Gastrocnemius medialis (tissue), 4 donors: ENCODE results near the gene ACO2. TPM values are rescaled to one million over a fixed set of nuclear protein-coding genes. Genes with fewer than 3 reads are reported as not detected.

Experiments
- ATAC-seq, 2 donors: fragments of 150-250 bp; one replicate each; pipeline ENCODE4 v1.9.1; 2016
- DNase-seq, 2 donors: peaks; one replicate each; pipeline ENCODE4 v3.0.0-alpha.2; 2019
- H3K27ac ChIP-seq, 4 donors: fragments of 200-600 bp; sonication (generic); 1 replicate in 1 of 4; 2 replicates in 3 of 4; pipeline ENCODE4 v1.5.1; 2016 to 2018; ENCODE audit warnings: mild to moderate bottlenecking in 2 of 4, moderate library complexity in 1 of 4
- H3K27me3 ChIP-seq, 3 donors: fragments of 200-600 bp; sonication (generic) in 2 of 3; 1 replicate in 1 of 3; 2 replicates in 2 of 3; pipeline versions ENCODE4 v1.5.1 to v1.6.0; 2016 to 2019; ENCODE audit warnings: mild to moderate bottlenecking in 1 of 3, moderate library complexity in 1 of 3
- H3K36me3 ChIP-seq, 2 donors: fragments of 200-600 bp; sonication (generic) in 1 of 2; one replicate each; pipeline ENCODE4 v1.5.1; 2017 to 2018
- H3K4me1 ChIP-seq, 2 donors: fragments of 200-600 bp; sonication (generic) in 1 of 2; one replicate each; pipeline ENCODE4 v1.5.1; 2016 to 2017; ENCODE audit warnings: mild to moderate bottlenecking in 2 of 2
- H3K4me3 ChIP-seq, 4 donors: fragments of 200-600 bp; sonication (generic) in 3 of 4; 1 replicate in 1 of 4; 2 replicates in 3 of 4; pipeline ENCODE4 v1.5.1; 2016 to 2019; ENCODE audit warnings: mild to moderate bottlenecking in 2 of 4
- H3K9me3 ChIP-seq, 3 donors: fragments of 200-600 bp; sonication (generic) in 2 of 3; 1 replicate in 1 of 3; 2 replicates in 2 of 3; pipeline ENCODE4 v1.5.1; 2016 to 2019
- POLR2A ChIP-seq, 2 donors: fragments of 450-650 bp; IDR thresholded peaks; one replicate each; pipeline ENCODE4 v1.6.1; 2017; ENCODE audit warnings: antibody characterized with exemption in 2 of 2, mild to moderate bottlenecking in 2 of 2, moderate library complexity in 2 of 2
- in situ Hi-C, 4 donors: fragments of 200-750 bp; cut with MboI; loops; one replicate each; pipeline versions ENCODE4 v1.15.0 to v1.8.0; 2017; ENCODE audit warnings: low sequenced_read_pairs in 4 of 4
- intact Hi-C: fragments of 100-400 bp; cut with DNase I; formaldehyde crosslinking; loops from one replicate; pipeline ENCODE4 v1.15.1; 2023; ENCODE audit warnings: low total_unique reads
- total RNA-seq, 4 donors: library from RNA; depleted of rRNA; stranded (reverse); fragments of >200 nt; gene quantifications; one replicate each; pipeline versions ENCODE4 v1.1.0 to v1.2.3, GENCODE V29; 2016
- TF ChIP-seq, protein P1 (sequence below), 5 experiments: fragments of 450-650 bp in 3 of 5; fragments of 200-600 bp in 2 of 5; sonication (generic) in 2 of 5; IDR thresholded peaks in 4 of 5; conservative IDR thresholded peaks in 1 of 5; 1 replicate in 4 of 5; 2 replicates in 1 of 5; pipeline ENCODE4 v1.5.1; 2016 to 2019; ENCODE audit warnings: antibody characterized with exemption in 5 of 5, mild to moderate bottlenecking in 3 of 5, moderate library complexity in 3 of 5

The ACO2 gene
- total RNA-seq, 4 donors from 2014 or later, result 361 to 763 (median 473) TPM

DNA sequence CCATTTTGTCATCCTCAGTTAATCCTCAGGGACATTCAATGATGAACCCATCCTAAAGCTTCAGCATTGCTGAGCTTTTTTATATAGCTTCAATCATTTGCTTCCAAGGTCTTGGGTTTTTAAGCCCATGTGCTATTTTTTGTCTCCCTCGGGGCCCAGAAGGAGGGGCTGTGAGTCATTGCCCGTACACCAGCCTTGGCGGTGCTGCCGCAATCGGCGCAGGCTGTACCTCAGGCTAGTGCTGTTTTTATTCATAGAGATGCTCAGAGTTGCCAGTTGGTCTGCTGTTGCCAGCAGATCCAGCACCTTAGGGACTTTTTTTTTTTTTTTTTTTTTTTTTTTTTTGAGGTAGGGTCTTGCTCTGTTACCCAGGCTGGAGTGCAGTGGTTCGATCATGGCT is 35.5 kb downstream of the ACO2 start:
- Histone ChIP-seq H3K4me1 (peaks cover 82 to 85% of the 10 kb centered on the region in 2 donors), H3K4me3 (no peak overlapping the region), H3K36me3 (peaks cover 0 to 51% of the 10 kb centered on the region in 2 donors), H3K9me3 (no peaks in the 10 kb centered on the region), H3K27ac (peak overlapping the region; percentile 96 to 98 (median 96)), H3K27me3 (no peaks in the 10 kb centered on the region)
- intact Hi-C loops (no loop called here), in situ Hi-C loops (no loop called here)
- TF ChIP-seq POLR2A (IDR thresholded peaks at IDR 0.05), result no peak
- TF ChIP-seq, protein P1, sequence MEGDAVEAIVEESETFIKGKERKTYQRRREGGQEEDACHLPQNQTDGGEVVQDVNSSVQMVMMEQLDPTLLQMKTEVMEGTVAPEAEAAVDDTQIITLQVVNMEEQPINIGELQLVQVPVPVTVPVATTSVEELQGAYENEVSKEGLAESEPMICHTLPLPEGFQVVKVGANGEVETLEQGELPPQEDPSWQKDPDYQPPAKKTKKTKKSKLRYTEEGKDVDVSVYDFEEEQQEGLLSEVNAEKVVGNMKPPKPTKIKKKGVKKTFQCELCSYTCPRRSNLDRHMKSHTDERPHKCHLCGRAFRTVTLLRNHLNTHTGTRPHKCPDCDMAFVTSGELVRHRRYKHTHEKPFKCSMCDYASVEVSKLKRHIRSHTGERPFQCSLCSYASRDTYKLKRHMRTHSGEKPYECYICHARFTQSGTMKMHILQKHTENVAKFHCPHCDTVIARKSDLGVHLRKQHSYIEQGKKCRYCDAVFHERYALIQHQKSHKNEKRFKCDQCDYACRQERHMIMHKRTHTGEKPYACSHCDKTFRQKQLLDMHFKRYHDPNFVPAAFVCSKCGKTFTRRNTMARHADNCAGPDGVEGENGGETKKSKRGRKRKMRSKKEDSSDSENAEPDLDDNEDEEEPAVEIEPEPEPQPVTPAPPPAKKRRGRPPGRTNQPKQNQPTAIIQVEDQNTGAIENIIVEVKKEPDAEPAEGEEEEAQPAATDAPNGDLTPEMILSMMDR (IDR thresholded peaks at IDR 0.05 in 4 of 5, conservative IDR thresholded peaks at IDR 0.05 in 1 of 5), result no peak
- peak; percentile 80 to 87 for ATAC-seq
- peak; percentile 86 to 89 for DNase-seq

DNA sequence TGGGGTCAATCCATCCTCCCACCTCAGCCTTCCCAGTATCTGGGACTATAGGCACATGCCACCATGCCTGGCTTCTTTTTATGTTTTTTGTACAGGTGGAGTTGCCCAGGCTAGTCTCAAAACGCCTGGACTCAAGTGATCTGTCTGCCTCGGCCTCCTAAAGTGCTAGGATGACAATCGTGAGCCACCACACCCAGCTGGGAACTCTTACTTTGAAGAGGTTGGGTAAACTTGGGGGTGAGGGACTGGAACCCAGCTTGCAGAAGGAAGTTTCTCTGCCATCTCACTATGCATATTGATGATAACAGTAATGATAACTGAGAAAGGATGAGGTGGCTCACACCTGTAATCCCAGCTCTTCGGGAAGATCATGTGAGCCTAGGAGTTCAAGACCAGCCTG is 35.9 kb downstream of the ACO2 start:
- no peak for DNase-seq
- H3K9me3 ChIP-seq, result no peaks in the 10 kb centered on the region
- peaks cover 0 to 47% of the 10 kb centered on the region in 2 donors for H3K36me3 ChIP-seq
- H3K27me3 ChIP-seq, result no peaks in the 10 kb centered on the region
- H3K4me3 ChIP-seq, result no peak overlapping the region
- peak overlapping the region; percentile 96 to 98 (median 96) for H3K27ac ChIP-seq
- H3K4me1 ChIP-seq, result peaks cover 78 to 81% of the 10 kb centered on the region in 2 donors
- in situ Hi-C loops (no loop called here), intact Hi-C loops (no loop called here)
- TF ChIP-seq POLR2A (IDR thresholded peaks at IDR 0.05), result no peak
- peak in 1 of 2 donors; percentile 4 for ATAC-seq

DNA sequence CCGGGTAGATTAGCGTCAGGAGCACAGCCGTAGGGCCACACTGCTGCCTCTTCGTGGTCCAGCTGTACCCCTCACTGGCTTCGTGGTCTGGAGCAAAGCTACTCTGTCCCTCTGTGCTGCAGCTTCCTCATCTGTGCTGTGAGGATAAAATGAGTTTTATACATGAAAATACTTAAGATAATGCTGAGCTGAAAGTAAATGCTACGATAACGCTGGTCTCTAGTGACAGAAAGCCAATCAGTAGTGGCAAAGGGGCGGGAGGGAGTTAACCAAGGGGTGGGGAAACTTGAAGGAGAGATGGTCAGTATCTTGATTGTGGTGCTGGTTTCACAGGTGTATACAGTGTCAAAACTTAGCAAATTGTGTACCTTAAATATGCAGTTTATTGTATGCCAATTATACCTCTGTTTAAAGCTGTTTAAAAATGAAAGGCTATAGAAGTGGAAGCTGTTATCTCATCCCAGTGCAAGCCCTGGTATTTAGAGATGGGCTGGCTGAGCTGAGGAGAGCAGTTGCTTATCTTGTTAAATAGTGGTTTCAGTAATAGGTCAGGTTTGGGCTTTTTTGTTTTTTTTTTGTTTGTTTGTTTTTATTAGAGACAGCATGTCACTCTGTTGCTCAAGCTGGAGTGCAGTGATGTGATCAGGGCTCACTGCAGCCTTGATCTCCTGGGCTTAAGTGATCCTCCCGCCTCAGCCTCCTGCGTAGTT is 36.7 kb downstream of the ACO2 start:
- Histone ChIP-seq H3K4me1 (peaks cover 73 to 76% of the 10 kb centered on the region in 2 donors), H3K4me3 (no peak overlapping the region), H3K9me3 (no peaks in the 10 kb centered on the region), H3K27ac (peak overlapping the region; percentile 96 to 98 (median 96)), H3K27me3 (no peaks in the 10 kb centered on the region), H3K36me3 (peaks cover 0 to 39% of the 10 kb centered on the region in 2 donors)
- intact Hi-C loops, result no loop called here
- DNase-seq, result no peak
- TF ChIP-seq, protein P1 (IDR thresholded peaks at IDR 0.05 in 4 of 5, conservative IDR thresholded peaks at IDR 0.05 in 1 of 5), result no peak
- no peak for TF ChIP-seq POLR2A (IDR thresholded peaks at IDR 0.05)
- no peak for ATAC-seq
- in situ Hi-C loops, result no loop called here

DNA sequence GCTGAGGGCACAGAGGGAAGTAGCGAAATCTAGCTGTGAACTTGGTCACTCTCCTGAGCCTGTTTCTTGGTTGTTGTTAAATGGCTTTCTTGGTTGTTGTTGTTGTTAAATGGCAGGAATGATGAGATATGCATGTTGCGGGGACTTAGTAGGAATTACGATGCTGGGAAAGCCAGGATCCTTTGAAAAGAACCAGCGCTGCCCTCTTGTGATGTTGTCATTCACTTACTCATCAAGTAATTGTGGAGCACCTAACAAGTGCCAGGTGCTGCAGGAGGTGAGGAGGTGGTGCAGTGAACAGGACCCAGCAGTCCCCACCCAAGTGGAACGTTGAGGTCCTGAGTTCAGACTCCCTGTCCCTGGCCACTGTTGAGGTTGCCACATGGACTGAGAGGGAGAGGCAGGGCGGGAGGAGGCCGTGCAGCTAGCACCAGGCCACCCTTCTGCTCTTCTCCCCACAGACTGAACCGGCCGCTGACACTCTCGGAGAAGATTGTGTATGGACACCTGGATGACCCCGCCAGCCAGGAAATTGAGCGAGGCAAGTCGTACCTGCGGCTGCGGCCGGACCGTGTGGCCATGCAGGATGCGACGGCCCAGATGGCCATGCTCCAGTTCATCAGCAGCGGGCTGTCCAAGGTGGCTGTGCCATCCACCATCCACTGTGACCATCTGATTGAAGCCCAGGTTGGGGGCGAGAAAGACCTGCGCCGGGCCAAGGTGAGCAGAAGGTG is 38.6 kb downstream of the ACO2 start:
- Histone ChIP-seq H3K4me1 (peaks cover 78 to 80% of the 10 kb centered on the region in 2 donors), H3K4me3 (no peak overlapping the region), H3K27ac (peak overlapping the region; percentile 96 to 98 (median 96)), H3K9me3 (no peaks in the 10 kb centered on the region), H3K36me3 (peaks cover 0 to 21% of the 10 kb centered on the region in 2 donors), H3K27me3 (no peaks in the 10 kb centered on the region)
- DNase-seq, result no peak
- intact Hi-C loops (no loop called here), in situ Hi-C loops (no loop called here)
- TF ChIP-seq, protein P1 (IDR thresholded peaks at IDR 0.05 in 4 of 5, conservative IDR thresholded peaks at IDR 0.05 in 1 of 5), result no peak
- TF ChIP-seq POLR2A (IDR thresholded peaks at IDR 0.05), result no peak
- no peak for ATAC-seq

DNA sequence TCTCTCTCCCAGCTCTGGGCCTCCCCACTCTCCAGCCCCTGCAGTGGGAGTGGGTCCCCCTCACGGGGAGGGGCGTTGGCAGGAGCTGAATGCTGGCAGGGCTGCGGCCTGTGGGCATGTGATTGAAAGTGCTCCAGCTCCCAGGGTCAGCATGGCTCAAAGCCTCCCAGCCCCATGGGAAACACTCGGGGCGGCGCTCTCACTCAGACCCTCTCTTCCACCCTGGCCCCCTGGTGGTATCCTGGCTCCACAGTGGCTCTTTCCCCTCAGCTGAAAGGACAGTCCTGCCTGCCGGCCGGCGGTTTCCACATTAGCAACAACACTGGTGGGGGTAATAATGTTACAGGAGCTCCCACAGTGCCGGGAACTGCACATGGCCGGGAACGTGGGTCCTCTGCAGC is 39.9 kb downstream of the ACO2 start:
- H3K4me1 ChIP-seq, result peaks cover 81 to 83% of the 10 kb centered on the region in 2 donors
- no peak for DNase-seq
- H3K9me3 ChIP-seq, result no peaks in the 10 kb centered on the region
- in situ Hi-C loops (no loop called here), intact Hi-C loops (no loop called here)
- peaks cover 0 to 18% of the 10 kb centered on the region in 2 donors for H3K36me3 ChIP-seq
- no peak for TF ChIP-seq POLR2A (IDR thresholded peaks at IDR 0.05)
- TF ChIP-seq, protein P1 (IDR thresholded peaks at IDR 0.05 in 4 of 5, conservative IDR thresholded peaks at IDR 0.05 in 1 of 5), result peak in 2 of 5 experiments; percentile 17 to 27
- H3K4me3 ChIP-seq, result no peak overlapping the region
- H3K27ac ChIP-seq, result peak overlapping the region; percentile 96 to 98 (median 96)
- ATAC-seq, result no peak
- no peaks in the 10 kb centered on the region for H3K27me3 ChIP-seq
